GM21619 (cell line): ENCODE data around the gene MRPL19.

Experiments used
- ATAC-seq: cut with Tn5 transposase; IDR thresholded peaks from one replicate; pipeline ENCODE4 v1.9.1; 2021; ENCODE audit not compliant: unreplicated experiment

MRPL19 gene

GRCh38 chr2:75646583-75647425 is at the start of gene MRPL19:
Gene MRPL19 (plus strand): TSS chr2:75646783. CDS start chr2:75646808, 25 bp downstream.
- peak; percentile 96 for ATAC-seq

DNA sequence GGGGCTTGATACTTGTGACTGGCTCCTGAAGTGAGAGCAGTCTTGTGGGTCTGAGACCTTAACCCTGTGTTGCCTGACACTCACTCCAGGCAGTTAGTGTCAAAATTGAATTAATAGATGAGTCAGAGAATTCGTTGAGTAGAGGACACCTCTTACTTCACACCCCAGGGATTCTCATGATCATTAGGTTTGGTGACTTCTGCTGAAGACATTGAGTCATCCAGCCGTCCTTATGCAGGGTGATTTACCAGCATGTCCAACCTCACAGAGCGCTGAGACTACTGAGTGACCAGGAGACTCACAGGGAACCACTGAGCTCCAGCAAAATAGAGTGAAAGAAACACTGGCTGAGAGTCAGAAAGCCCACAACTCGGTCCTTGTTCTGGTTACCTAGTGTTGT is 49.8 kb upstream of the MRPL19 start:
- ATAC-seq: no peak

GRCh38 chr2:75597949-75598348 is 48.6 kb upstream of the MRPL19 start:
- no peak for ATAC-seq

DNA sequence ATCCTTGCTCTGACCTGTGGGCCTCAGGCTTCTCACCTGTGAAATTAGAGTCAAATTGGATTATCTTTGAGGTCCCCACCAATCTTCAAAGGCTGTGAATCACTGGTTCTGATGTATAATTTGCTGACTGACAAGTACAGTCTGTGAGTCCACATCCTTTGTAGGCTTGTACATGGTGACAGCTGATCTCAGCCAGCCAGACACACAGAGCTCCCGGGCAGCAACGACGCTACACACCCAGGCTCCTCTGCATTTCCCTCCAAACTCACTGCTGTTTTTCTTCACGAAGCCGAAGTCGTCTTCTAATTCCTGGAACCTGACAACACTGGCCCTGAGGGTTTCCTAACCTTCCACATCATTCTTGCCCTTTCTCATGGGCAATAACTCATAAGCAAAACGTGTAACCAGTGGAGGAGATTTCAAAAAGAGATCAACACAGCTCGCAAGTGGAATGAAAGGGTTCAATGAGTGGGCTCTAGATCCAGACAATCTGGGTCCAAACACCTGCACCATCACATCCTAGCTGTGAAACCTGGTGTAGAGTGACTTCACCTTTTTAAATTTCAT is 47.9 kb upstream of the MRPL19 start:
- ATAC-seq: no peak

DNA sequence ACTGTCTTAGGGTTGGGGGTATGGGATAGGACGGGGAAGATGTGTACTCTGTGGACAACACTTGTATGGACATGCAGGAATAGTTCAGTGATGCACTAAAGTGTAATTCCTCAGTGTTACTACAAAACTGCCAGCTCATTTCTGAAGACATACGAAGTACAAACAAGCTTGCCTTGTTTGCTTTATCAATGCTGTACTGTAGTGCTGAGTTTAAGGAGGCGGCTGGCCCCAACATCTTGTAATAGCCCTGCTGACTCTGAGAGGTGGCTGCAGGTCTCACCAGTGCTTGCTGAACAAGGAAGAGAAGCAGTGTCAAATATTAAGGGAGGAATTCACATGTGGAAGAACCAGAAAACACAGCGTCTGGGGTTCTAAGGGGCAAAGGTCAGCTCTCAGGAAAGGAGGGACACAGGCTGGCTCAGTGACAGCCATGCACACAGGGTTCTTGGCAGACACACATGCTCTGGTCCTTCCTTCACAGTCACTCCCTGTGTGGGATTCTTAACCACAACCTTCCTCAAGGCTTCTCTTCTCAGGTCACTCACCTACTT is 46.0 kb upstream of the MRPL19 start:
- no peak for ATAC-seq

DNA sequence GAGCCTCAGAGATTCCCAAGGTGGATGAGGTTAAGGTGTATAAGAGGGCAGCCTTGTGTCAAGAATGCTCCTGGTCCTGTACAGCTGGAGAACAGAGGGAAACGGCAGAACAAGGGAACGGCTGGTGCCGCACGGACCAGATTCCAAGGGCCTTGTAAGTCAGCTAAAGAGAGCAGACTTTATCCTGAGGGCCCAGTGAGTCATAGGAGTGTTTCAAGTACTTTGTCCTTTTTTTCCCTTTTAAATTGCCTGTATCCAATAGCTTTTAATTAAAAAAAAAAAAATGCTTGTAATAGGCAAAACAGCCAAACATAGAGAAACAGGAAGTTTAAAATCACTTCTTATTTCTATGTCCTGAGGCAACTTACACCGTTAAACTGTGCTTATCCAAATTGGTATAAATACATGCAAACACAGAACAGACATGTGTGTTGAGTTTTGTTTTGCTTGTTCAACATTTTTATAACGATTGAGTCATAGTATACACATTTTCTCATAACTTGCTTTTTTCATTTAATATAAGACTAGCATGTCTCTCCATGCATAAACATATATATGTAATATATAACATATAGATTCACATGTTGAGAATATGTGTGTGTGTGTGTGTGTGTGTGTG is 43.8 kb upstream of the MRPL19 start:
- ATAC-seq: no peak

DNA sequence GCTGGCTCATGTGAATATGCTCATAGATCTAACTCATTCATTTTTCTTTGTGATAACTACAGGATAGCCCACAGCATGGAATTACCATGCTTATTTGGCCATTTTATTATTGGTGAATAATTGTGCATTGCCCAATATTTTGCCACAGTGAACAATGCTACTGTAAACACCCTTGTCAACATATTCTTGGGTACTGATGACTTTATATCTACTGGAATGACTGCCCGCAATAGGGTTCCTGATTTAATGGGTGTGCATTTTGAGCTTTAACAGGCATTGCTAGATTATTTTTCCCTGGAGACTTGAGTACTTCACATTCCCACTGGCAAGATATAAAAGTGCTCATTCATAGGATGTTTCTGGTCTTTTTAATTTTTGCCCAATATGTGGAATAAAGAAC is 43.1 kb upstream of the MRPL19 start:
- ATAC-seq: no peak

DNA sequence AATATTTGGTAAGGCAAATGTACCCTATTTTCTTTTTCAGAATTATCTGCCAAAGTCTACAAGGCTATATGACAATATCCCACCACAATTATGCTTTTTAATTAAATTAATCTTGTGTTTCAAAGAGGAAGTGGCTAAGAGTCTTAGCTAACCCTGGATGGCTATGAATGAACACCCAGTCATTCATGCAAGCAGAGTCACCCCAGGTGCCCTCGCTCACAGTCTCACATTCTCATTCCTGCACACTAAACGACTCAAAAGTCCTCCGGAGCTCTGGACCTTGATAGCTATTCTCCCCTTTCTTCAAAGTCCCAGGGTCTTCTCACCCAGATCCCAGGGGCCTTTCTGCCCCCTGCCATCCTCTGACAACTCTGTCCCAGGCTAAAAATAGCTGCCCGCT is 42.1 kb upstream of the MRPL19 start:
- no peak for ATAC-seq

DNA sequence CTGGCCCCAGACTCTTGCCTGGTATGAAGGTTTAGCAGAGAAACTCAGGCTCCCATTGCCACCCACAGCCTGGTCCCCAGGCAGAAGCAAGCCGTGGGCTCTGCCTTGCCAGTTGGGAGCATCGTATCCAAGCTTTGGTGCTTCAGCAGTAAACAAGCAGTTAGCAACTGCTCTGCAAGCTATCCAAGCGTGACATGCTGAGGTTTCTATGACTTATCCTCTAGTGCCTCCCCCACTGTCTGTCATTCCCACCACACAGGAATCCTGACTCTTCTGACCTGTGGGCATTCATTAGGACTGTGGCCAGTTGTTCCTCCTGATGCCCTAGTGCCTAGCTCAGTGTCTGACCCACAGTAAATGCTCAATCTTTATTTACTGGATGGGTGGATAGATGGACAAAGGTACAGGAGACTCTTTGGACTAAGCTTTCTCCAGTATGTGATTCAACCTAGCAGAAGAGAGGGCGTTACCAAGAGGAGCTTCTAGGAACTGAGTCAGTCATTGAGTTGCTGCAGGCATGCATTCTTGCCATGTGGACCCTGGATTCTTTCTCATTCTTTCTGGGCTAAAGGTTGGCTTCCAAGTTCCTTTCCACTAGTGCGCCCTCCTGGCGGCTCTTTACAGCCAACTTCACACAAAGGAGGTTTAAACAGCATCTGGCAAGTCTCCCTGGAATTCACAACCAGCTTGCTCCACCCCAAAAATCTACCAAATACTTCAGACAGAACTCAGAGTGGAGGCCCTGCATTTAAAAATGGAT is 40.6 kb upstream of the MRPL19 start:
- no peak for ATAC-seq

- no peak for ATAC-seq
Measured at GRCh38 chr2:75606761-75607399, 39.7 kb upstream of the MRPL19 start.

- ATAC-seq: no peak
Measured at GRCh38 chr2:75607400-75607798, 39.2 kb upstream of the MRPL19 start.

- ATAC-seq: no peak
Measured at GRCh38 chr2:75607988-75608683, 38.4 kb upstream of the MRPL19 start.

DNA sequence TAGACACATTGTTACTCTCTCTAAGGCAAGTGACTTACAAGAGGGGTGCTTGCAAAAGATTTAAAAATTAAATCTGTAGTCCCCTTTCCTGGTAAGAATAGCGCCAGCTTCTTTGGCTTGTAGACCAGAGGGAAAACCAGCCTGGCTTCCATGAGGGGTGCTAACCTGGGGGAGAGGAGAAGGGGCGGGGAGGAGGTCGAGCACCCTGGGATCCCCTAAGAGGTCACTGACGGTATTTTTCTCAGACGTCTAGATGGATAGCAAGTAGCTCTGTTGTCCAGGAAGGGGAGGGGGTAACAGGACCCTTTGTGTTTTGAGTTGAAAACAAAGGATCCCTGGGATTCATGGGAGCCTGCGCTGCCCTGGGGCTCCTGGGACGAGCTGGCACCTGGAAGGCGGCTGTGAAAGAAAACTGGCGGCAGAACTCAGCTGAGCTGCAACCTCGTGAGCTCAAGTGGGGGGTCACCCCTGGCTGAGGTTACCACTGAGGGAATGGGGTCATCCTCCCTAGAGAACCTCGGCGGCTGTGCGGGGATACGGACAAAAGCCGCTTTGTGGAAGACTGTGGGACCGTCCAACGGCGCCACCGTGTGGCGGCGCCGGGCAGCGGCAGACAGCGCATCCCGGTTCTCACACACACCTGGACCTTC is 37.8 kb upstream of the MRPL19 start:
- ATAC-seq: peak; percentile 76

GRCh38 chr2:75609334-75609689 is 37.3 kb upstream of the MRPL19 start:
- no peak for ATAC-seq

- ATAC-seq: no peak
Measured at GRCh38 chr2:75609937-75610508, 36.6 kb upstream of the MRPL19 start.

DNA sequence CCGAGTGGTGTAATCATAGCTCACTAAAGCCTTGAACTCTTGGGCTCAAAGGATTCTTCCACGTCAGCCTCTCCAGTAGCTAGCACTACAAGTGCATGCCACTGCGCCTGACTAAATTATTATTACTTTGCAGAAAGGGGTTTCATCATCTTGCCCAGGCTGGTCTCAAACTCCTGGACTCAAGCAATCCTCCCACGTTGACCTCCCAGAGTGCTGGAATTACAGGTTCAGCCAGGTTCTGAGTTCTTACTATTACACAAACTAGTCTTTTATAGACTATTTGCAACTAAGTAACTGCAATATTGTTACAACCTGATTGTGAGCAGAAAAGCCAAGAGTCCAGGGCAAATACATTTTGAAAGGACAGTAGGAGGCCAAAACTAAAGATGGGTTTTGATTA is 35.9 kb upstream of the MRPL19 start:
- ATAC-seq: no peak

GRCh38 chr2:75612108-75612861 is 34.3 kb upstream of the MRPL19 start:
- no peak for ATAC-seq

- no peak for ATAC-seq
Measured at GRCh38 chr2:75612862-75613243, 33.7 kb upstream of the MRPL19 start.
